ENCODE data around the gene SMCP.

SMCP gene

GRCh38 chr1:152876827-152877226 is 1.3 kb upstream of the SMCP start:
- no peak for DNase-seq
- no peak overlapping the region for H3K27ac ChIP-seq (ENCODE audit: insufficient read depth in 1 of 2, low read depth in 1 of 2, low read length in 2 of 2, poor library complexity in 1 of 2, severe bottlenecking in 2 of 2)
- peaks cover 0 to 3% (median 0%) of the 10 kb centered on the region in 5 experiments for H3K27me3 ChIP-seq (replicated peaks in 2 of 5; ENCODE audit: control insufficient read depth in 4 of 5, insufficient read depth in 5 of 5, low read length in 4 of 5)
- ChIA-PET POLR2A (no interaction called here), CTCF (no interaction called here)
- no peak overlapping the region for H3K4me3 ChIP-seq (ENCODE audit: control insufficient read depth in 1 of 7, extremely low read depth in 1 of 7, insufficient read depth in 4 of 7, low read depth in 2 of 7, low read length in 6 of 7)
- H3K36me3 ChIP-seq (ENCODE audit: control insufficient read depth in 4 of 4, insufficient read depth in 4 of 4, low read length in 3 of 4), result no peaks in the 10 kb centered on the region
- 100% methylated on average over 1 of the region's 1 CpG for WGBS (ENCODE audit: insufficient coverage)
- H3K9me3 ChIP-seq (ENCODE audit: control extremely low read depth in 1 of 5, control insufficient read depth in 4 of 5, insufficient read depth in 2 of 5, low read depth in 1 of 5, low read length in 4 of 5), result no peaks in the 10 kb centered on the region
- H3K4me1 ChIP-seq (ENCODE audit: control extremely low read depth in 1 of 4, control insufficient read depth in 4 of 4, insufficient read depth in 4 of 4, low read length in 3 of 4), result no peaks in the 10 kb centered on the region

- H3K4me1 ChIP-seq (ENCODE audit: control extremely low read depth in 1 of 4, control insufficient read depth in 4 of 4, insufficient read depth in 4 of 4, low read length in 3 of 4), result no peaks in the 10 kb centered on the region
- peaks cover 0 to 2% (median 0%) of the 10 kb centered on the region in 5 experiments for H3K27me3 ChIP-seq (replicated peaks in 2 of 5; ENCODE audit: control insufficient read depth in 4 of 5, insufficient read depth in 5 of 5, low read length in 4 of 5)
- H3K9me3 ChIP-seq (ENCODE audit: control extremely low read depth in 1 of 5, control insufficient read depth in 4 of 5, insufficient read depth in 2 of 5, low read depth in 1 of 5, low read length in 4 of 5), result no peaks in the 10 kb centered on the region
- DNase-seq, result no peak
- ChIA-PET CTCF (no interaction called here), POLR2A (no interaction called here)
- no peak overlapping the region for H3K27ac ChIP-seq (ENCODE audit: insufficient read depth in 1 of 2, low read depth in 1 of 2, low read length in 2 of 2, poor library complexity in 1 of 2, severe bottlenecking in 2 of 2)
- no peaks in the 10 kb centered on the region for H3K36me3 ChIP-seq (ENCODE audit: control insufficient read depth in 4 of 4, insufficient read depth in 4 of 4, low read length in 3 of 4)
- H3K4me3 ChIP-seq (ENCODE audit: control insufficient read depth in 1 of 7, extremely low read depth in 1 of 7, insufficient read depth in 4 of 7, low read depth in 2 of 7, low read length in 6 of 7), result no peak overlapping the region
Measured at GRCh38 chr1:152879559-152880198, 1.6 kb downstream of the SMCP start.

- H3K36me3 ChIP-seq (ENCODE audit: control insufficient read depth in 4 of 4, insufficient read depth in 4 of 4, low read length in 3 of 4), result no peaks in the 10 kb centered on the region
- CTCF ChIA-PET, result no interaction called here
- no peak overlapping the region for H3K27ac ChIP-seq (ENCODE audit: insufficient read depth in 1 of 2, low read depth in 1 of 2, low read length in 2 of 2, poor library complexity in 1 of 2, severe bottlenecking in 2 of 2)
- DNase-seq, result no peak
- H3K27me3 ChIP-seq (replicated peaks in 2 of 5; ENCODE audit: control insufficient read depth in 4 of 5, insufficient read depth in 5 of 5, low read length in 4 of 5), result no peaks in the 10 kb centered on the region
- H3K4me1 ChIP-seq (ENCODE audit: control extremely low read depth in 1 of 4, control insufficient read depth in 4 of 4, insufficient read depth in 4 of 4, low read length in 3 of 4), result no peaks in the 10 kb centered on the region
- no peaks in the 10 kb centered on the region for H3K9me3 ChIP-seq (ENCODE audit: control extremely low read depth in 1 of 5, control insufficient read depth in 4 of 5, insufficient read depth in 2 of 5, low read depth in 1 of 5, low read length in 4 of 5)
- POLR2A ChIA-PET, result no interaction called here
- WGBS (ENCODE audit: insufficient coverage), result 56% methylated on average over 1 of the region's 4 CpGs
- H3K4me3 ChIP-seq (ENCODE audit: control insufficient read depth in 1 of 7, extremely low read depth in 1 of 7, insufficient read depth in 4 of 7, low read depth in 2 of 7, low read length in 6 of 7), result no peak overlapping the region
Measured at GRCh38 chr1:152880316-152880715, 2.2 kb downstream of the SMCP start.

- Histone ChIP-seq H3K4me3 (ENCODE audit: control insufficient read depth in 1 of 7, extremely low read depth in 1 of 7, insufficient read depth in 4 of 7, low read depth in 2 of 7, low read length in 6 of 7) (no peak overlapping the region), H3K36me3 (ENCODE audit: control insufficient read depth in 4 of 4, insufficient read depth in 4 of 4, low read length in 3 of 4) (no peaks in the 10 kb centered on the region), H3K27me3 (replicated peaks in 2 of 5; ENCODE audit: control insufficient read depth in 4 of 5, insufficient read depth in 5 of 5, low read length in 4 of 5) (no peaks in the 10 kb centered on the region), H3K27ac (ENCODE audit: insufficient read depth in 1 of 2, low read depth in 1 of 2, low read length in 2 of 2, poor library complexity in 1 of 2, severe bottlenecking in 2 of 2) (no peak overlapping the region), H3K9me3 (ENCODE audit: control extremely low read depth in 1 of 5, control insufficient read depth in 4 of 5, insufficient read depth in 2 of 5, low read depth in 1 of 5, low read length in 4 of 5) (no peaks in the 10 kb centered on the region), H3K4me1 (ENCODE audit: control extremely low read depth in 1 of 4, control insufficient read depth in 4 of 4, insufficient read depth in 4 of 4, low read length in 3 of 4) (no peaks in the 10 kb centered on the region)
- CTCF ChIA-PET, result no interaction called here
- no peak for DNase-seq
- 90% methylated on average over 5 of the region's 5 CpGs for WGBS (ENCODE audit: insufficient coverage)
- POLR2A ChIA-PET, result no interaction called here
Measured at GRCh38 chr1:152880907-152881306, 2.8 kb downstream of the SMCP start.

- no peak for DNase-seq
- Histone ChIP-seq H3K27me3 (replicated peaks in 2 of 5; ENCODE audit: control insufficient read depth in 4 of 5, insufficient read depth in 5 of 5, low read length in 4 of 5) (no peaks in the 10 kb centered on the region), H3K9me3 (ENCODE audit: control extremely low read depth in 1 of 5, control insufficient read depth in 4 of 5, insufficient read depth in 2 of 5, low read depth in 1 of 5, low read length in 4 of 5) (peaks cover 0 to 1% (median 0%) of the 10 kb centered on the region in 5 experiments), H3K27ac (ENCODE audit: insufficient read depth in 1 of 2, low read depth in 1 of 2, low read length in 2 of 2, poor library complexity in 1 of 2, severe bottlenecking in 2 of 2) (no peak overlapping the region), H3K4me3 (ENCODE audit: control insufficient read depth in 1 of 7, extremely low read depth in 1 of 7, insufficient read depth in 4 of 7, low read depth in 2 of 7, low read length in 6 of 7) (no peak overlapping the region), H3K36me3 (ENCODE audit: control insufficient read depth in 4 of 4, insufficient read depth in 4 of 4, low read length in 3 of 4) (no peaks in the 10 kb centered on the region), H3K4me1 (ENCODE audit: control extremely low read depth in 1 of 4, control insufficient read depth in 4 of 4, insufficient read depth in 4 of 4, low read length in 3 of 4) (no peaks in the 10 kb centered on the region)
- ChIA-PET CTCF (interaction anchor here (1.2 kb wide), 1 partner anchor 268 kb away, joined by 3 read pairs; no protein-coding TSS in a partner anchor), POLR2A (no interaction called here)
Measured at GRCh38 chr1:152884085-152884484, 6.0 kb downstream of the SMCP start.

- no peak overlapping the region for H3K4me3 ChIP-seq (ENCODE audit: control insufficient read depth in 1 of 7, extremely low read depth in 1 of 7, insufficient read depth in 4 of 7, low read depth in 2 of 7, low read length in 6 of 7)
- no peaks in the 10 kb centered on the region for H3K4me1 ChIP-seq (ENCODE audit: control extremely low read depth in 1 of 4, control insufficient read depth in 4 of 4, insufficient read depth in 4 of 4, low read length in 3 of 4)
- no peak overlapping the region for H3K27ac ChIP-seq (ENCODE audit: insufficient read depth in 1 of 2, low read depth in 1 of 2, low read length in 2 of 2, poor library complexity in 1 of 2, severe bottlenecking in 2 of 2)
- no peaks in the 10 kb centered on the region for H3K27me3 ChIP-seq (replicated peaks in 2 of 5; ENCODE audit: control insufficient read depth in 4 of 5, insufficient read depth in 5 of 5, low read length in 4 of 5)
- 100% methylated on average over 1 of the region's 1 CpG for WGBS (ENCODE audit: insufficient coverage)
- no peaks in the 10 kb centered on the region for H3K36me3 ChIP-seq (ENCODE audit: control insufficient read depth in 4 of 4, insufficient read depth in 4 of 4, low read length in 3 of 4)
- no peak for DNase-seq
- H3K9me3 ChIP-seq (ENCODE audit: control extremely low read depth in 1 of 5, control insufficient read depth in 4 of 5, insufficient read depth in 2 of 5, low read depth in 1 of 5, low read length in 4 of 5), result peaks cover 0 to 2% (median 0%) of the 10 kb centered on the region in 5 experiments
- ChIA-PET POLR2A (no interaction called here), CTCF (interaction anchor here (1.2 kb wide), 1 partner anchor 268 kb away, joined by 3 read pairs; no protein-coding TSS in a partner anchor)
Measured at GRCh38 chr1:152884506-152884905, 6.4 kb downstream of the SMCP start.

GRCh38 chr1:152884966-152885624 is 7.0 kb downstream of the SMCP start:
- DNase-seq, result no peak
- POLR2A ChIA-PET, result no interaction called here

More at GRCh38 chr1:152884966-152885624, 7.0 kb downstream of the SMCP start:
- Histone ChIP-seq H3K4me3 (ENCODE audit: control insufficient read depth in 1 of 7, extremely low read depth in 1 of 7, insufficient read depth in 4 of 7, low read depth in 2 of 7, low read length in 6 of 7) (no peak overlapping the region), H3K4me1 (ENCODE audit: control extremely low read depth in 1 of 4, control insufficient read depth in 4 of 4, insufficient read depth in 4 of 4, low read length in 3 of 4) (no peaks in the 10 kb centered on the region), H3K27me3 (replicated peaks in 2 of 5; ENCODE audit: control insufficient read depth in 4 of 5, insufficient read depth in 5 of 5, low read length in 4 of 5) (no peaks in the 10 kb centered on the region), H3K27ac (ENCODE audit: insufficient read depth in 1 of 2, low read depth in 1 of 2, low read length in 2 of 2, poor library complexity in 1 of 2, severe bottlenecking in 2 of 2) (no peak overlapping the region), H3K36me3 (ENCODE audit: control insufficient read depth in 4 of 4, insufficient read depth in 4 of 4, low read length in 3 of 4) (no peaks in the 10 kb centered on the region), H3K9me3 (ENCODE audit: control extremely low read depth in 1 of 5, control insufficient read depth in 4 of 5, insufficient read depth in 2 of 5, low read depth in 1 of 5, low read length in 4 of 5) (peaks cover 0 to 2% (median 0%) of the 10 kb centered on the region in 5 experiments)
- CTCF ChIA-PET, result interaction anchor here (1.2 kb wide), 1 partner anchor 267 kb away, joined by 3 read pairs; no protein-coding TSS in a partner anchor
- 93% methylated on average over 3 of the region's 4 CpGs for WGBS (ENCODE audit: insufficient coverage)
